ENCODE data around the gene CLMP. TPM values are rescaled to one million over a fixed set of nuclear protein-coding genes. Genes with fewer than 3 reads are reported as not detected.

CLMP gene
- polyA plus RNA-seq, 1 donor (not counting 4 experiments of a cell fraction or from before 2014, with no cell fraction given): 2.7 TPM

DNA sequence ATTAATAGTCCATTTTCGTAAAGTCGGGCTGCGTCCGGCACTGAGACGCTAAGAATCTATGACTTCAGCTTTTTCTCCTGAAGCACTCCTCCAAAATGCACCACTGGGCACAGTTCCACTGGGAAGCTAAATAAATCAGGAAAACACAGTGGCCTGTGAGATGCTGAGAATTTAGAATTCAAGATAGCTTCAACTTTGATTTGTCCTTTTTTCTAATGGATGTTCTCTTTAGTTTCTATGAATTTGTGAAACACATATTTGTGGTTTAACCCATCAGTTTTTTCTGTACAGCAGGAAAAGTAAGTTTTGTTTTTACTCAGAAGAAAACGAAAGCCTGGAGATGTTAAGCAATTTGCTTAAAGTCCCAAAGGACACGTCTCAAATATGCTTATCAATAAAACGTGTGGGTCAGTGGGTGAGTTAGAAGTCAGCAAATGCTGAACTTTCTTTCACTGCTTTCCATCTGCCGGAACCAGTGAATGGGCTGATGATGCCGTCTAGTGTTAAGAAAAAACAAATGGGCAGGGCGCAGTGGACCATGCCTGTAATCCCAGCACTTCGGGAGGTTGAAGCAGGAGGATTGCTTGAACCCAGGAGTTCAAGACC is 40.7 kb upstream of the CLMP start:
- Histone ChIP-seq H3K9ac (ENCODE audit: control insufficient read depth, extremely low read depth, insufficient read depth, low read length) (no peak overlapping the region), H3K4me1 (ENCODE audit: control insufficient read depth, extremely low read depth, insufficient read depth, low read length) (peaks cover 5% of the 10 kb centered on the region), H3K79me2 (ENCODE audit: control insufficient read depth, insufficient read depth, low read length) (no peaks in the 10 kb centered on the region), H3K4me2 (ENCODE audit: control insufficient read depth, extremely low read depth, insufficient read depth, low read depth, low read length) (no peak overlapping the region), H3K9me3 (ENCODE audit: control insufficient read depth, low read depth, low read length) (no peaks in the 10 kb centered on the region), H2AFZ (ENCODE audit: control insufficient read depth, low read length) (no peak overlapping the region), H3K27me3 (ENCODE audit: control insufficient read depth, extremely low read depth, insufficient read depth, low read length) (no peaks in the 10 kb centered on the region), H3K9me1 (ENCODE audit: control insufficient read depth, extremely low read depth, insufficient read depth, low read length) (no peaks in the 10 kb centered on the region), H4K20me1 (ENCODE audit: control insufficient read depth, extremely low read depth, insufficient read depth, low read length) (no peaks in the 10 kb centered on the region), H3K4me3 (ENCODE audit: control insufficient read depth in 2 of 3, extremely low read depth in 1 of 3, insufficient read depth in 2 of 3, low read depth in 1 of 3, low read length in 3 of 3) (no peak overlapping the region), H3K27ac (ENCODE audit: control insufficient read depth, insufficient read depth, low read length) (no peak overlapping the region), H3K36me3 (ENCODE audit: control insufficient read depth in 2 of 2, extremely low read depth in 1 of 2, insufficient read depth in 2 of 2, low read length in 2 of 2) (no peaks in the 10 kb centered on the region)
- TF ChIP-seq, protein P1, sequence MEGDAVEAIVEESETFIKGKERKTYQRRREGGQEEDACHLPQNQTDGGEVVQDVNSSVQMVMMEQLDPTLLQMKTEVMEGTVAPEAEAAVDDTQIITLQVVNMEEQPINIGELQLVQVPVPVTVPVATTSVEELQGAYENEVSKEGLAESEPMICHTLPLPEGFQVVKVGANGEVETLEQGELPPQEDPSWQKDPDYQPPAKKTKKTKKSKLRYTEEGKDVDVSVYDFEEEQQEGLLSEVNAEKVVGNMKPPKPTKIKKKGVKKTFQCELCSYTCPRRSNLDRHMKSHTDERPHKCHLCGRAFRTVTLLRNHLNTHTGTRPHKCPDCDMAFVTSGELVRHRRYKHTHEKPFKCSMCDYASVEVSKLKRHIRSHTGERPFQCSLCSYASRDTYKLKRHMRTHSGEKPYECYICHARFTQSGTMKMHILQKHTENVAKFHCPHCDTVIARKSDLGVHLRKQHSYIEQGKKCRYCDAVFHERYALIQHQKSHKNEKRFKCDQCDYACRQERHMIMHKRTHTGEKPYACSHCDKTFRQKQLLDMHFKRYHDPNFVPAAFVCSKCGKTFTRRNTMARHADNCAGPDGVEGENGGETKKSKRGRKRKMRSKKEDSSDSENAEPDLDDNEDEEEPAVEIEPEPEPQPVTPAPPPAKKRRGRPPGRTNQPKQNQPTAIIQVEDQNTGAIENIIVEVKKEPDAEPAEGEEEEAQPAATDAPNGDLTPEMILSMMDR (optimal IDR thresholded peaks at IDR 0.05 in 1 of 3, IDR thresholded peaks at IDR 0.05 in 1 of 3, conservative IDR thresholded peaks at IDR 0.05 in 1 of 3; ENCODE audit: extremely low read depth in 1 of 3, insufficient read depth in 2 of 3, low read length in 3 of 3): no peak
- TF ChIP-seq EZH2 (IDR thresholded peaks at IDR 0.05; ENCODE audit: low read length): no peak
- FAIRE-seq (no peak), DNase-seq (ENCODE audit: low read depth, low spot score) (no peak)
- dilution Hi-C loops (cut with MboI; ENCODE audit: extremely low pct_ligation_motif_present, low sequenced_read_pairs): no loop called here

GRCh38 chr11:123235117-123235655 is 40.1 kb upstream of the CLMP start:
- Histone ChIP-seq H3K27ac (ENCODE audit: control insufficient read depth, insufficient read depth, low read length) (no peak overlapping the region), H3K4me2 (ENCODE audit: control insufficient read depth, extremely low read depth, insufficient read depth, low read depth, low read length) (no peak overlapping the region)
- no peak for FAIRE-seq

More at GRCh38 chr11:123235117-123235655, 40.1 kb upstream of the CLMP start:
- TF ChIP-seq EZH2 (IDR thresholded peaks at IDR 0.05; ENCODE audit: low read length): no peak
- TF ChIP-seq, protein P1 (optimal IDR thresholded peaks at IDR 0.05 in 1 of 3, IDR thresholded peaks at IDR 0.05 in 1 of 3, conservative IDR thresholded peaks at IDR 0.05 in 1 of 3; ENCODE audit: extremely low read depth in 1 of 3, insufficient read depth in 2 of 3, low read length in 3 of 3): peak; percentile 59 to 69 (median 62)
- Histone ChIP-seq H3K9me1 (ENCODE audit: control insufficient read depth, extremely low read depth, insufficient read depth, low read length) (no peaks in the 10 kb centered on the region), H3K79me2 (ENCODE audit: control insufficient read depth, insufficient read depth, low read length) (no peaks in the 10 kb centered on the region), H2AFZ (ENCODE audit: control insufficient read depth, low read length) (no peak overlapping the region), H4K20me1 (ENCODE audit: control insufficient read depth, extremely low read depth, insufficient read depth, low read length) (no peaks in the 10 kb centered on the region), H3K36me3 (ENCODE audit: control insufficient read depth in 2 of 2, extremely low read depth in 1 of 2, insufficient read depth in 2 of 2, low read length in 2 of 2) (no peaks in the 10 kb centered on the region), H3K9me3 (ENCODE audit: control insufficient read depth, low read depth, low read length) (no peaks in the 10 kb centered on the region), H3K4me1 (ENCODE audit: control insufficient read depth, extremely low read depth, insufficient read depth, low read length) (peaks cover 5% of the 10 kb centered on the region), H3K27me3 (ENCODE audit: control insufficient read depth, extremely low read depth, insufficient read depth, low read length) (no peaks in the 10 kb centered on the region), H3K9ac (ENCODE audit: control insufficient read depth, extremely low read depth, insufficient read depth, low read length) (no peak overlapping the region), H3K4me3 (ENCODE audit: control insufficient read depth in 2 of 3, extremely low read depth in 1 of 3, insufficient read depth in 2 of 3, low read depth in 1 of 3, low read length in 3 of 3) (no peak overlapping the region)
- dilution Hi-C loops (cut with MboI; ENCODE audit: extremely low pct_ligation_motif_present, low sequenced_read_pairs): no loop called here
- DNase-seq (ENCODE audit: low read depth, low spot score): no peak

Data from keratinocyte (primary cell).